Progenitor cell of endocrine pancreas (in vitro differentiated cells): ENCODE data around the gene TRRAP. TPM values are rescaled to one million over a fixed set of nuclear protein-coding genes. Genes with fewer than 3 reads are reported as not detected.

Experiments used
- DNase-seq: peaks from one replicate; pipeline ENCODE4 v3.0.0; 2021; ENCODE audit warnings: low spot score; ENCODE audit not compliant: unreplicated experiment
- H3K27ac Mint-ChIP-seq: 2 replicates; pipeline ENCODE4 v1.8.0; 2021; ENCODE audit warnings: mild to moderate bottlenecking, moderate library complexity, mixed read lengths
- H3K27me3 Mint-ChIP-seq: 2 replicates; pipeline ENCODE4 v1.8.0; 2021; ENCODE audit warnings: mixed read lengths
- H3K36me3 Mint-ChIP-seq: 2 replicates; pipeline ENCODE4 v1.8.0; 2022; ENCODE audit warnings: mixed read lengths; ENCODE audit not compliant: insufficient read depth
- H3K4me1 Mint-ChIP-seq: 2 replicates; pipeline ENCODE4 v1.8.0; 2021; ENCODE audit warnings: low read depth, mixed read lengths
- H3K4me3 Mint-ChIP-seq: 2 replicates; pipeline ENCODE4 v1.8.0; 2021; ENCODE audit warnings: low read depth, mild to moderate bottlenecking, moderate library complexity, mixed read lengths
- H3K9me3 Mint-ChIP-seq: 2 replicates; pipeline ENCODE4 v1.8.0; 2021; ENCODE audit warnings: low read depth, mixed read lengths
- CTCF ChIP-seq: fragments of 200-600 bp; sonication (generic); IDR thresholded peaks from one replicate; pipeline ENCODE4 v1.5.0; 2021; ENCODE audit warnings: antibody characterized with exemption, mild to moderate bottlenecking; ENCODE audit not compliant: unreplicated experiment
- total RNA-seq: library from RNA; stranded (reverse); gene quantifications from 2 replicates; pipeline ENCODE4 v1.2.1, GENCODE V29; 2021

TRRAP gene
- total RNA-seq, 1 donor from 2014 or later: 75.8 TPM

GRCh38 chr7:98995523-98996149 lies 117.3 kb downstream of the TRRAP start:
- peaks cover 17% of the 10 kb centered on the region for H3K36me3 Mint-ChIP-seq
- no peak for DNase-seq
- H3K4me1 Mint-ChIP-seq: no peaks in the 10 kb centered on the region
- peak overlapping the region; percentile 77 for H3K27ac Mint-ChIP-seq
- no peak for TF ChIP-seq CTCF
- H3K27me3 Mint-ChIP-seq: no peaks in the 10 kb centered on the region
- H3K9me3 Mint-ChIP-seq: no peaks in the 10 kb centered on the region
- no peak overlapping the region for H3K4me3 Mint-ChIP-seq

GRCh38 chr7:98996150-98996552 lies 117.8 kb downstream of the TRRAP start:
- TF ChIP-seq CTCF: no peak
- Mint-ChIP-seq H3K9me3 (no peaks in the 10 kb centered on the region), H3K27ac (peak overlapping the region; percentile 77), H3K36me3 (peaks cover 17% of the 10 kb centered on the region), H3K4me3 (no peak overlapping the region), H3K27me3 (no peaks in the 10 kb centered on the region), H3K4me1 (no peaks in the 10 kb centered on the region)
- DNase-seq: no peak

GRCh38 chr7:98997846-98998245 lies 119.5 kb downstream of the TRRAP start:
- Mint-ChIP-seq H3K27ac (no peak overlapping the region), H3K4me1 (no peaks in the 10 kb centered on the region), H3K36me3 (peaks cover 11% of the 10 kb centered on the region), H3K9me3 (no peaks in the 10 kb centered on the region), H3K27me3 (no peaks in the 10 kb centered on the region), H3K4me3 (no peak overlapping the region)
- TF ChIP-seq CTCF: no peak
- no peak for DNase-seq

- Mint-ChIP-seq H3K36me3 (peaks cover 13% of the 10 kb centered on the region), H3K4me1 (no peaks in the 10 kb centered on the region), H3K4me3 (no peak overlapping the region), H3K27ac (no peak overlapping the region), H3K27me3 (no peaks in the 10 kb centered on the region), H3K9me3 (no peaks in the 10 kb centered on the region)
- DNase-seq: no peak
- no peak for TF ChIP-seq CTCF
Measured at GRCh38 chr7:98998821-98999725, 120.7 kb downstream of the TRRAP start.

GRCh38 chr7:99000196-99000903 lies 122.0 kb downstream of the TRRAP start:
- no peaks in the 10 kb centered on the region for H3K9me3 Mint-ChIP-seq
- TF ChIP-seq CTCF: no peak
- no peak overlapping the region for H3K4me3 Mint-ChIP-seq
- no peaks in the 10 kb centered on the region for H3K4me1 Mint-ChIP-seq
- peaks cover 13% of the 10 kb centered on the region for H3K36me3 Mint-ChIP-seq
- H3K27me3 Mint-ChIP-seq: no peaks in the 10 kb centered on the region
- no peak overlapping the region for H3K27ac Mint-ChIP-seq
- no peak for DNase-seq
